A549 treated with Mapracorat at 1 μM for 4 hours (cell line): ENCODE results near the gene GOLGA6L24. TPM values are rescaled to one million over a fixed set of nuclear protein-coding genes. Genes with fewer than 3 reads are reported as not detected.

ENCODE experiments used
- total RNA-seq: library from RNA; stranded (reverse); fragments of 200-300 nt; extraction: Qiagen RNA extraction; gene quantifications from 5 replicates; pipeline ENCODE4 v1.2.3, GENCODE V29; 2022

GOLGA6L24 gene, protein sequence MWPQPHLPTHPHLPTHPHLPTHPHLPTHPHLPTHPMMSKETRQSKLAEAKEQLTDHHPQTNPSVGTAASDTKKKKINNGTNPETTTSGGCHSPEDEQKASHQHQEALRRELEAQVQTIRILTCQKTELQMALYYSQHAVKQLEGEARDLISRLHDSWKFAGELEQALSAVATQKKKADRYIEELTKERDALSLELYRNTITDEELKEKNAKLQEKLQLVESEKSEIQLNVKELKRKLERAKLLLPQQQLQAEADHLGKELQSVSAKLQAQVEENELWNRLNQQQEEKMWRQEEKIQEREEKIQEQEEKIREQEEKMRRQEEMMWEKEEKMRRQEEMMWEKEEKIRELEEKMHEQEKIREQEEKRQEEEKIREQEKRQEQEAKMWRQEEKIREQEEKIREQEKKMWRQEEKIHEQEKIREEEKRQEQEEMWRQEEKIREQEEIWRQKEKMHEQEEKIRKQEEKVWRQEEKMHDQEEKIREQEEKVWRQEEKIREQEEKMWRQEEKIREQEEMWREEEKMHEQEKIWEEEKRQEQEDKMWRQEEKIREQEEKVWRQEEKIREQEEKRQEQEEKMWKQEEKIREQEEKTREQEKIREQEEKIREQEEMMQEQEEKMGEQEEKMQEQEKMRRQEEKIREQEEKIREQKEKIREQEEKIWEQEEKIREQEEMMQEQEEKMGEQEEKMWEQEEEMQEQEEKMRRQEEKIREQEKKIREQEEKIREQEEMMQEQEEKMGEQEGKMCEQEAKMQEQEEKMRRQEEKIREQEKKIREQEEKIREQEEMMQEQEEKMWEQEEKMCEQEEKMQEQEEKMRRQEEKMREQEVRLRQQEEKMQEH
- not detected in 5 replicates for total RNA-seq

DNA sequence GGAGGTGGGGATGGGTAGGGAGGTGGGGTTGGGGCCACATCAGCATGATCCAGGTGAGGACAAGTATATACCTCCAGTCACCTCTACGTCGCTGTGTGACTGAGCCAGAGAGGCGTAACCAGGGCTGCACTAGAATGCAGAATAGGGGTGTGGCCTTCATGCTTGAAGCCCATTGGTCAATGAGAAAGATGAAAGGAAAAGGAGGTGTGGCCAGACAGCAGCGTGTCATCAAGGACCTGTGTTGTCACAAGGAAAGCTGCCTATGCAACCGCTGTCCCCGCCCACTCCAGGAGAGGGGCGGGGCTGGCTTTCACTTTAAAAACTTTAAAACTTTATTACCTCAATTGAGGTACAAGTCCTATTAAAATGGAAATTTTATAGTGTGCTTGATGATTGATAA lies at the start of gene GOLGA6L24:
TSS of gene GOLGA6L24 (minus strand) at position 101 of the 400 bp plus-strand sequence. CDS start at position 40, 61 bp downstream.

DNA sequence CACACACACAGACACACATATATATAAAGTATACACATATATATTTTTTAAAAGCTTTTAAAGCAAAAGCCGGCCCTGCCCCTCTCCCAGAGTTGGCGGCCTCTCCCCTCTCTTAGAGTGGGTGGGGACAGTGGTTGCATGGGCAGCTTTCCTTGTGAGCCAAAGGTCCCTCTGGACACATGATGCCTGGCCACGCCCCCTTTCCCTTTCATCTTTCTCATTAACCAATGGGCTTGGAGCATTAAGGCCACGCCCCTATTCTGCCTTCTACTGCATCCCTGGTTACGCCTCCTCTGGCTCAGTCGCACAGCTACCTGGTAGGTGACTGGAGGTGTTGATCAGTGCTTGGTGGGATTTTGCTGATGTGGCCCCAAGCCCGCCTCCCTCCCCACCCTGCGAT lies 20.5 kb upstream of the GOLGA6L24 start, which contains the start of gene GOLGA8F:
TSS of gene GOLGA8F (plus strand) at position 301 of the 400 bp plus-strand sequence. CDS start at position 399, 98 bp downstream.

DNA sequence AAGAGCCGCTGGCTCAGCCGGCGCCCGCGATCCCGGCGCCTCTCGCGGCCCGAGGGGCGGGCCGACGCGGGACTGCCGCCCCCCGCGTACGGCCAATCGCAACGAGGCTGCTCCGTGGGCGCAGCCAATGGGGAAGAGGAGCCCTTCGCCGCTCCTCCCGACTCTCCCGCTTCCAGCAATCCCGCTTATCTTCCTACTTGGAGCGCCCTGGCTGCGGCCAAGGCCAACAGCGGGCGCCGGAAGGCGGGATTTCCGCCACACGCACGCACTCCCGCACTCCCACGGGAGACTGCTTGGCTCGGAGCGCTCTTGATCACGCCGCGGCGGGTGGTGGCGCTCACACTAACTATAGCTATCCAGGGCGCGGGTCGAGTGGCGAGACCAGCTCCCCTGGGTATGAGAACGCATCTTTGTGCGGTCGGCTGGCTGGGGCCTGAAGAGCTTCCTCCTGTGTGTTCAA lies 35.7 kb downstream of the GOLGA6L24 start, which contains the start of gene HERC2:
TSS of gene HERC2 (minus strand) at position 51 of the 460 bp plus-strand sequence. CDS start 746 bp downstream, outside the sequence.

Other genes with a start within 250 kb of the GOLGA6L24 start
- gene HERC2, start 35.9 kb downstream of the GOLGA6L24 start, total RNA-seq = 38.7 to 49.9 TPM (median 47.8 TPM) in 5 replicates
- 0.04 TPM in 1 of 5 replicates, not detected in the others for gene GOLGA8F, start 20.6 kb upstream of the GOLGA6L24 start, total RNA-seq
- not detected in 5 replicates for gene GOLGA8G, start 174.9 kb upstream of the GOLGA6L24 start, total RNA-seq
- gene GOLGA6L25, start 195.5 kb upstream of the GOLGA6L24 start, total RNA-seq = not detected in 5 replicates